22Rv1 (cell line): ENCODE results near the gene TULP1.

ENCODE experiments used
- ZFX ChIP-seq: fragments of 450-650 bp; IDR thresholded peaks from 2 replicates; pipeline ENCODE4 v1.6.1; 2017; ENCODE audit warnings: antibody characterized with exemption, borderline replicate concordance
- TF ChIP-seq, protein P1 (sequence below): fragments of 450-650 bp; IDR thresholded peaks from 2 replicates; pipeline ENCODE4 v1.5.1; 2017; ENCODE audit warnings: mild to moderate bottlenecking

DNA sequence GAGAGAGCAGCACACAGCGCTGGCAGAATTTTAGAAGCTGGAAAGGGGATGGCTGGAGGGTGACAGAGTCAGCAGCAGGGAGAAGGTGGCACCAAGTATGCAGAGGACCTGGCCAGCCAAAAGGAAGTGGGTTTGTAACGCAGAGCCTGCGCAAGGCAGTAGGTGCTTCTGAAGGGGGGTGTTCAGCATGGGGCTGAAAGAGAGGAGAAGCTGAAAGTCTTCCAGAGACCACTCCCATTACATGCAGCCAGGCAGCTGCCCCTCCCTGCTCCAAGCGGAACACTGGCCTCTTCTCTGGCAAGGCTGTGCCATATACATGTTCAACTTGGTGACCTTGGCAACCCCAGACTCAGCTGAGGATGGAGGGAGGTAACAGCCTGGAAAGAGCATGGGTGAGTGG lies 42.1 kb upstream of the TULP1 start:
- TF ChIP-seq, protein P1, sequence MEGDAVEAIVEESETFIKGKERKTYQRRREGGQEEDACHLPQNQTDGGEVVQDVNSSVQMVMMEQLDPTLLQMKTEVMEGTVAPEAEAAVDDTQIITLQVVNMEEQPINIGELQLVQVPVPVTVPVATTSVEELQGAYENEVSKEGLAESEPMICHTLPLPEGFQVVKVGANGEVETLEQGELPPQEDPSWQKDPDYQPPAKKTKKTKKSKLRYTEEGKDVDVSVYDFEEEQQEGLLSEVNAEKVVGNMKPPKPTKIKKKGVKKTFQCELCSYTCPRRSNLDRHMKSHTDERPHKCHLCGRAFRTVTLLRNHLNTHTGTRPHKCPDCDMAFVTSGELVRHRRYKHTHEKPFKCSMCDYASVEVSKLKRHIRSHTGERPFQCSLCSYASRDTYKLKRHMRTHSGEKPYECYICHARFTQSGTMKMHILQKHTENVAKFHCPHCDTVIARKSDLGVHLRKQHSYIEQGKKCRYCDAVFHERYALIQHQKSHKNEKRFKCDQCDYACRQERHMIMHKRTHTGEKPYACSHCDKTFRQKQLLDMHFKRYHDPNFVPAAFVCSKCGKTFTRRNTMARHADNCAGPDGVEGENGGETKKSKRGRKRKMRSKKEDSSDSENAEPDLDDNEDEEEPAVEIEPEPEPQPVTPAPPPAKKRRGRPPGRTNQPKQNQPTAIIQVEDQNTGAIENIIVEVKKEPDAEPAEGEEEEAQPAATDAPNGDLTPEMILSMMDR: no peak
- no peak for TF ChIP-seq ZFX
